Neuronal stem cell (in vitro differentiated cells): ENCODE results near the gene ARHGAP26.
A peak's percentile ranks its signal among the peaks of the same experiment; 100 is the strongest.

Source experiments
- DNase-seq: peaks from one replicate; pipeline ENCODE4 v3.0.0-alpha.2; 2013; ENCODE audit warnings: low spot score
- H2AFZ ChIP-seq: one replicate; pipeline ENCODE4 v1.6.1; 2013; ENCODE audit warnings: mild to moderate bottlenecking, low read length, inconsistent platforms
- H2AK5ac ChIP-seq: 2 replicates; pipeline ENCODE4 v1.6.1; 2013; ENCODE audit warnings: low read depth, mild to moderate bottlenecking, inconsistent platforms, low read length, moderate library complexity, mixed read lengths
- H2BK120ac ChIP-seq: 2 replicates; pipeline ENCODE4 v1.6.1; 2013; ENCODE audit warnings: low read depth, mild to moderate bottlenecking, inconsistent platforms, low read length, moderate library complexity, mixed read lengths
- H2BK12ac ChIP-seq: one replicate; pipeline ENCODE4 v1.6.1; 2013; ENCODE audit warnings: low read length, inconsistent platforms
- H2BK15ac ChIP-seq: 2 replicates; pipeline ENCODE4 v1.6.1; 2013; ENCODE audit warnings: mild to moderate bottlenecking, low read length, inconsistent platforms, mixed read lengths
- H2BK5ac ChIP-seq: one replicate; pipeline ENCODE4 v1.6.1; 2013; ENCODE audit warnings: inconsistent platforms, mild to moderate bottlenecking, low read length, moderate library complexity
- H3K14ac ChIP-seq: one replicate; pipeline ENCODE4 v1.6.1; 2013; ENCODE audit warnings: low read length, inconsistent platforms
- H3K18ac ChIP-seq: 2 replicates; pipeline ENCODE4 v1.6.1; 2013; ENCODE audit warnings: low read length, inconsistent platforms
- H3K23ac ChIP-seq: 2 replicates; pipeline ENCODE4 v1.6.1; 2013; ENCODE audit warnings: low read depth, mild to moderate bottlenecking, mixed read lengths, low read length, inconsistent platforms; ENCODE audit not compliant: poor library complexity
- H3K27ac ChIP-seq: replicated peaks from 3 replicates; pipeline ENCODE4 v1.5.1; 2013; ENCODE audit warnings: low read length, inconsistent platforms
- H3K27me3 ChIP-seq, 3 experiments: 2 replicates each; pipeline ENCODE4 v1.6.1; 2013; ENCODE audit warnings: low read length in 3 of 3, mild to moderate bottlenecking in 2 of 3, inconsistent platforms in 1 of 3, low read depth in 1 of 3, mixed read lengths in 1 of 3, moderate library complexity in 1 of 3; ENCODE audit not compliant: control insufficient read depth in 3 of 3, insufficient read depth in 3 of 3
- H3K36me3 ChIP-seq, 2 donors: replicated peaks in 1 of 2; 2 replicates each; pipeline ENCODE4 v1.6.1; 2013; ENCODE audit warnings: low read length in 2 of 2; ENCODE audit not compliant: control insufficient read depth in 2 of 2, insufficient read depth in 2 of 2
- H3K4ac ChIP-seq: 2 replicates; pipeline ENCODE4 v1.6.1; 2013; ENCODE audit warnings: inconsistent platforms, mild to moderate bottlenecking, low read length, moderate library complexity
- H3K4me1 ChIP-seq, 2 donors: 1 replicate in 1 of 2; 2 replicates in 1 of 2; pipeline ENCODE4 v1.6.1; 2013; ENCODE audit warnings: low read length in 2 of 2, low read depth in 1 of 2; ENCODE audit not compliant: control insufficient read depth in 2 of 2, insufficient read depth in 1 of 2
- H3K4me2 ChIP-seq: one replicate; pipeline ENCODE4 v1.6.1; 2013; ENCODE audit warnings: mild to moderate bottlenecking, low read length, inconsistent platforms; ENCODE audit not compliant: insufficient read depth, poor library complexity, severe bottlenecking
- H3K4me3 ChIP-seq, 2 donors: 2 replicates each; pipeline ENCODE4 v1.5.1; 2013; ENCODE audit warnings: low read length in 2 of 2, mild to moderate bottlenecking in 2 of 2, inconsistent platforms in 1 of 2, moderate library complexity in 1 of 2
- H3K79me1 ChIP-seq: one replicate; pipeline ENCODE4 v1.6.1; 2013; ENCODE audit warnings: low read depth, mild to moderate bottlenecking, inconsistent platforms, low read length, moderate library complexity
- H3K9ac ChIP-seq: one replicate; pipeline ENCODE4 v1.6.1; 2013; ENCODE audit warnings: mild to moderate bottlenecking, low read depth, low read length, inconsistent platforms; ENCODE audit not compliant: poor library complexity
- H3K9me3 ChIP-seq, 2 donors: replicated peaks in 1 of 2; 2 replicates each; pipeline versions ENCODE3 to v1.6.1; 2013; ENCODE audit warnings: low read length in 2 of 2, mild to moderate bottlenecking in 2 of 2, inconsistent platforms in 1 of 2, low read depth in 1 of 2, mixed read lengths in 1 of 2, moderate library complexity in 1 of 2; ENCODE audit not compliant: control insufficient read depth in 2 of 2, insufficient read depth in 1 of 2
- H4K8ac ChIP-seq: one replicate; pipeline ENCODE4 v1.6.1; 2013; ENCODE audit warnings: low read depth, mild to moderate bottlenecking, inconsistent platforms, low read length, moderate library complexity
- H4K91ac ChIP-seq: one replicate; pipeline ENCODE4 v1.6.1; 2013; ENCODE audit warnings: low read length, low read depth, mild to moderate bottlenecking, inconsistent platforms; ENCODE audit not compliant: poor library complexity
- WGBS, 2 donors: extraction: QIAGEN DNeasy Blood & Tissue Kit; methylation state at CpG; one replicate each; pipeline ENCODE4 v1.1.7; 2013; ENCODE audit warnings: missing lambda C conversion rate in 2 of 2, mixed read lengths in 1 of 2; ENCODE audit not compliant: insufficient read length in 2 of 2, insufficient replicate concordance in 1 of 2; ENCODE audit errors: extremely low coverage in 2 of 2; 5-methylcytosine and 5-hydroxymethylcytosine counted together

The ARHGAP26 gene

DNA sequence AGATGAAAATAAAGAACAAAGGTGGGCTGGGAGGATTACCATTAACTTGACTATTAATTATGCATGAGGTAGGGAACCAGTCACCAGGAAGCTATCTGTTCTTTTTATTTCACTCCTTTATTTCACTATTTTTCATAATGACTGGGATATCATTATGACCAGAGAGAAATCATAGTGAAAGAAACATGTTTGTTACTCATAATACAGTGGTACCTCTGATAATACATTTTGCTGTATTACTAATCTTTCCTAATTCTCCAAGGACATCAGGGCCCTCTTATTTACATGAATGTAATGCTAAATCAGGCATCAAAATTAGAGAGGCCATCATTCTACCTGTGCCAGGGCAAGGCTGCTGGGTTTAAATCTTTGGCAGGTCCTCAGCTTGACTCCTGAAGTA, 379.6 kb downstream of the ARHGAP26 start:
- Histone ChIP-seq H3K4me2 (no peak overlapping the region), H3K27me3 (no peaks in the 10 kb centered on the region), H3K18ac (no peak overlapping the region), H3K79me1 (no peaks in the 10 kb centered on the region), H2BK12ac (no peak overlapping the region), H2BK15ac (no peak overlapping the region), H3K4me1 (peaks cover 0 to 2% of the 10 kb centered on the region in 2 donors), H3K9ac (no peak overlapping the region), H3K36me3 (no peaks in the 10 kb centered on the region), H4K8ac (no peak overlapping the region), H3K14ac (no peak overlapping the region), H3K4me3 (no peak overlapping the region), H2AK5ac (no peak overlapping the region), H3K23ac (no peak overlapping the region), H2BK5ac (no peak overlapping the region), H3K9me3 (no peaks in the 10 kb centered on the region), H2AFZ (no peak overlapping the region), H3K27ac (no peak overlapping the region), H4K91ac (no peak overlapping the region), H3K4ac (no peak overlapping the region), H2BK120ac (no peak overlapping the region)
- no peak for DNase-seq

DNA sequence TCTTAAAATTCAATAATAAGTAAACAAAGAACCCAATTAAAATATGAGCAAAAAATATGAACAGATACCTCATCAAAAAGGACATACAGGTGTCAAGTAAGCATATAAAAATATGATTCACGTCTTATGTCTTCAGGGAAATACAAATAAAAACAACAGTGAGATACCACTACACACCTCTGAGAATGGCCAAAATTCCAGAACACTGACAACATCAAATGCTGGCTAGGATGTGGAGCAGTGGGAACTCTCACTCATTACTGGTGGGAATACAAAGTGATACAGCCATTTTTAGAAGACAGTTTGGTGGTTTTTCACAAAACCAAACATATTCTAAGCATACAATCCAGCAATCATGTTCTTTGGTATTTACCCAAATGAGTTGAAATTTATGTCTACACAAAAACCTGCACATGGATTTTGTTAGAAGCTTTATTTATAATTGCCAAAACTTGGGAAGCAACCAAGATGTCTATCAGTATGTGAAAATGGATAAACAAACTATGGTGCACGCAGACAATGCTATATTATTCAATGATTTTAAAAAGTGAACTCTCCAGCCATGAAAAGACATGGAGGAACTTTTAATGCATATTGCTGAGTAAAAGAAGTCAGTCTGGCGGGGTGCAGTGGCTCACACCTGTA, 381.0 kb downstream of the ARHGAP26 start:
- Histone ChIP-seq H2AK5ac (no peak overlapping the region), H2BK120ac (no peak overlapping the region), H3K4me1 (peaks cover 0 to 6% of the 10 kb centered on the region in 2 donors), H3K27ac (no peak overlapping the region), H3K4me2 (no peak overlapping the region), H3K18ac (no peak overlapping the region), H2BK5ac (no peak overlapping the region), H2BK12ac (no peak overlapping the region), H4K91ac (no peak overlapping the region), H2AFZ (no peak overlapping the region), H3K27me3 (no peaks in the 10 kb centered on the region), H3K9me3 (no peaks in the 10 kb centered on the region), H3K14ac (no peak overlapping the region), H4K8ac (no peak overlapping the region), H3K4ac (no peak overlapping the region), H3K79me1 (no peaks in the 10 kb centered on the region), H3K23ac (no peak overlapping the region), H2BK15ac (no peak overlapping the region), H3K9ac (no peak overlapping the region), H3K36me3 (no peaks in the 10 kb centered on the region), H3K4me3 (no peak overlapping the region)
- no CpG with 5 or more reads among the region's 3 CpGs for WGBS, 2 donors
- no peak for DNase-seq

DNA sequence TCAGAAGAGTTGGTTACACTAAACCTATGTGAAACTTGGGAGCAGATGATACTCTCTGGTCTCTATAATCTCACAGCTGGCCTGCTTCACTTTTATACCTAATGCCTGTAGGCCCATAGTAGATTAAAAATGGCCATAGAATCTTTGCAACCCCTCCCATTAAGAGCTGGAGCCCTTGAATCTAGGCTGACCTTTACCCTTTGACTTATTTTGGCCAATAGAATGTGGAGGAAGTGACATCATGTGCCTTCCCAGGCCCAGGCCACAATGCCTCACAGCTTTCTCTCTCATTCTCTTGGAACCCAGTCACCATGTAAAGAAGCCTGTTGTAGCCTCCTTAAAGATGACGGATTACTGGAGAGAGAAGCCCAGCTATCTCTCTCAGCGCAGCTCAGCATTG, 382.3 kb downstream of the ARHGAP26 start:
- no peak for DNase-seq
- no peak overlapping the region for H3K4ac ChIP-seq
- H3K18ac ChIP-seq: no peak overlapping the region
- H3K4me2 ChIP-seq: no peak overlapping the region
- no peak overlapping the region for H4K8ac ChIP-seq
- no peak overlapping the region for H2BK120ac ChIP-seq
- no peak overlapping the region for H2AK5ac ChIP-seq
- no peaks in the 10 kb centered on the region for H3K36me3 ChIP-seq
- H3K4me1 ChIP-seq: peaks cover 0 to 6% of the 10 kb centered on the region in 2 donors
- no peak overlapping the region for H3K23ac ChIP-seq
- H2BK5ac ChIP-seq: no peak overlapping the region
- H2AFZ ChIP-seq: peak overlapping the region; percentile 12
- H3K9ac ChIP-seq: no peak overlapping the region
- no peak overlapping the region for H3K4me3 ChIP-seq
- no peaks in the 10 kb centered on the region for H3K79me1 ChIP-seq
- H3K14ac ChIP-seq: no peak overlapping the region
- no peak overlapping the region for H3K27ac ChIP-seq
- WGBS, 2 donors: no CpG with 5 or more reads among the region's 2 CpGs
- no peak overlapping the region for H2BK15ac ChIP-seq
- no peak overlapping the region for H2BK12ac ChIP-seq
- H3K27me3 ChIP-seq: no peaks in the 10 kb centered on the region
- H4K91ac ChIP-seq: no peak overlapping the region
- H3K9me3 ChIP-seq: no peaks in the 10 kb centered on the region

DNA sequence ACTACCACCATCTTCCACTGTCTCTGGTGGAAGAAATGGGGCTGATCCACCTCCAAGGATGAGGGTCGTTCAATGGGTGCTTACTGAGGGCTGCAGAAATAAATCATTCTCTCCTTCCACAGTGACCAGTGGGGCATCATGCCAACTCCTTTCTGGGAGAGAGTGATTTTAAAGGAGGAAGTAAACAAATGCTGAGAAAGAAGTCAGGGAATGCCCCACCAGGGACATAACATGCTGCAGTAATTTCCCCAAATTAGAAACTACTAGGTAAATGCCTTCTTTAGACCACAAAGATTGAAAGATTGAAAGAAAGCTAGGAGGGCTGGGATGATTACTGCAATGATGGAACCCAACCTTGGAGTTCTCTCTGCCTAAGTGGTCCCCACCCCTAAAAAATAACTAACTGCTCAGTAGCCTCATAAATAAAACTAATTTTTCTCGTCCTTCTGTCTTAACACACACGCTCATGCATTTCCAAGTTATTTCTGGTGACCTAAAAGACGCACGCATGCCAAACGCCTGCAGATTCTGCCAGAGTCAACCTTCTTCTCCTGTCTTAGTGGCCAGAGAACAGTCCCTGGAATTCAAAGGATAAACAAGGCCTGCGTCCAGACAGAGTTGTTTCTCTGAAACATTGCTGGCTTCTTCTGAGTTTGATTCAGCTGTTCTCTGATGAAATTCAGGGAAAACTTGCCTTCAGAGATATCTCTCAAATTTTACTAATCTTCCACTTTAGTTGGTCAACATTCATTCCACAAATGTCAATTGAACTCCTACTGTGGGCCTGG, 383.3 kb downstream of the ARHGAP26 start:
- no peak overlapping the region for H2BK120ac ChIP-seq
- no peaks in the 10 kb centered on the region for H3K9me3 ChIP-seq
- no CpG with 5 or more reads among the region's 7 CpGs for WGBS, 2 donors
- no peak overlapping the region for H2AK5ac ChIP-seq
- no peak overlapping the region for H3K27ac ChIP-seq
- H3K9ac ChIP-seq: no peak overlapping the region
- no peak overlapping the region for H3K4me3 ChIP-seq
- no peak overlapping the region for H2BK12ac ChIP-seq
- no peak overlapping the region for H4K91ac ChIP-seq
- no peak overlapping the region for H4K8ac ChIP-seq
- H2BK5ac ChIP-seq: no peak overlapping the region
- H2AFZ ChIP-seq: no peak overlapping the region
- H3K4ac ChIP-seq: no peak overlapping the region
- H3K79me1 ChIP-seq: no peaks in the 10 kb centered on the region
- H3K23ac ChIP-seq: no peak overlapping the region
- no peaks in the 10 kb centered on the region for H3K27me3 ChIP-seq
- H3K36me3 ChIP-seq: no peaks in the 10 kb centered on the region
- H3K4me1 ChIP-seq: peaks cover 0 to 8% of the 10 kb centered on the region in 2 donors
- H2BK15ac ChIP-seq: no peak overlapping the region
- no peak overlapping the region for H3K4me2 ChIP-seq
- no peak overlapping the region for H3K14ac ChIP-seq
- DNase-seq: no peak
- no peak overlapping the region for H3K18ac ChIP-seq
